HG03097 (cell line): ENCODE measurements around the gene IL5.
"Not testable (repeated sequence)": the region's sequence is repeated elsewhere in the genome, so short reads cannot be mapped to it uniquely, and the experiment has no call there.

ENCODE experiments used
- ATAC-seq: cut with Tn5 transposase; IDR thresholded peaks from one replicate; pipeline ENCODE4 v1.9.1; 2021; ENCODE audit not compliant: unreplicated experiment, low FRiP score

Gene IL5

DNA sequence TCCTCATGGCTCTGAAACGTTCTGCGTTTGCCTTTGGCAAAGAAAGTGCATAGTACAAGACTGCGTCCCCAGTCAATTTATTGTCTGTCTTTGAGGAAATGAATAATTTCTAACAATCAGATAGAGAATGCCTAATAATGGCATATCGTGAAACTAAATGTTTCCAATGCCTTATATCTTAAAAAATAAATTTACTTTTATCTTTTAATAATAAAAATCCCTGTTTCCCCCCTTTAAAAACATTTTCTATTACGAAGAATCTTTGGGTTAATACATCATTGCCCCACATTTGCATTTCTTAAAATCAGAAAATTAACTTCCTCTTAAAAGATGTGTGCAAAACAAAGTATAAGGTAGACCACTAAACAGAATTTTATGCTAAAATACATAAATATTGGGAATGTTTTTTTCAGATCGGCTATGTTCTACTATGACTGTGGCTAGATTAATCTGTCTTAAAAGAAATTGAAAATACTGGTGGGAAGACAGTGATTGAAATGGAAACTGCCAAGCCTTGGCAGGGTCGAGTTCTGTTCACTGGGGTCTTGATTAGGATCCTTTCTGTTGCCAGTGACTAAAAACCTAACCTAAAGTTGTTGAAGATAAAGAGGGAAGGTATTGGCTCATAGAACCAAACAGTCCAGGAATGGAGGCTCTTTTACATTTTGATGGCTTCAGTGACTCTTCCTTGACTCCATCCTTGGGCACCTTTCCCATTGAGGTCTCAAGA lies at the start of gene IL5:
IL5 (minus strand) TSS at position 51 of the 730 bp plus-strand sequence; CDS start at position 7, 44 bp downstream.
- ATAC-seq = no peak

DNA sequence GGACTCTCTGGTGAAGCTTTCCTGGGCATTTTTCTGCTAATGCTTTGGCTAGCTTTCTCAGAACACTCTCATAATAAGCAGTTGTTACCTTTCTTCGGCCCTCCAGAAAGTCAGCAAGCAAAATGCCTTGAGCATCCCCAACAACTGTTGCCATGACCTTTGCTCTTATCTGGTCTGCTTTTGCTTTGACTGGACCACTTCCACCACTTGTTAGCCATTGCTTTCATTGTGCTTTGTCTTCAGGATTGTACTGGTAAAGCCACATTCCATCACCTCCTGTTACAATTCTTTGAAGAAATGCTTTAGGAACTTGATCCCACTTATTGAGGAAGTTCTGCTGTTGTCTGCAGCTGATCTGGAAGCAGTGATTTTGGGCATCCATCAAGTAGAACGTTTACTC lies 49.2 kb upstream of the IL5 start:
- no peak for ATAC-seq

- no peak for ATAC-seq
Observed at GRCh38 chr5:132591145-132591544, 47.8 kb upstream of the IL5 start.

GRCh38 chr5:132589467-132589866 lies 46.1 kb upstream of the IL5 start:
- ATAC-seq = no peak

DNA sequence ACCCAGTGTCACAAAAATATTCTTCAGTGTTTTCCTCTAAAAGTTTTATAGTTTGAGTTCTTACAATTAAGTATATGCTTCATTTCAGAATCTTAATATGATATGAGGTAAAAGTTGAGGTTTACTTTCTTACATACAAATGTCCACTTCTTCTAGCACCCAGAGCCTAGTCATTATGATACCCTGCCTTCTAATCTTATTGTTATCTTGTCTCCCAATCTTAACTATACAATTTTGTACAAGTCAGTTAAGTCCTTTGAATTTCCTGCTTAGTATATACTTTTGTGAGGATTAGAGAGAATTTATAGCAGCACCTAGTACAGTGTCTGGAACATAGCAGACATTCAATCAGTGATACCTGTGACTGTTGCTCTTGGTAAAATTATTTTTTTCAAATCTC lies 42.7 kb upstream of the IL5 start:
- no peak for ATAC-seq

GRCh38 chr5:132584560-132584959 lies 41.2 kb upstream of the IL5 start:
- ATAC-seq = not testable (repeated sequence)

DNA sequence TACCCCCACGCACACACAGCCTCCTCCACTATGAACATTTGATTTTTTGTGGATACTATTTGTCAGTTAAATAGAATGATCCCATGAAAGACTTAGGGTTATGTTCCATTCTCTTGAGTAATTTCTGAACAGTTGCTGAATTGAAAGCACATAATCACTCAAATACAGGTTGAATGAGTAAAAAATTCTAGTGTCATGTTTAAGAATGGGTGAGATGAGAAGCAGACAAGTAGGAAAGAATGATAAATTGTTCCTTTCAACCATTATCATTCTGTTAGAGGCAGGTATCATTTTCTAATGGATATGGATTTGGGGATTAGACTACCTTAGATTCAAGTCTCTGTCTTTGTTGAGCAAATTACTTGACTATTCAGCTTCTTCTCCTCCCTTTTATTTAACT lies 32.8 kb upstream of the IL5 start:
- ATAC-seq = no peak

DNA sequence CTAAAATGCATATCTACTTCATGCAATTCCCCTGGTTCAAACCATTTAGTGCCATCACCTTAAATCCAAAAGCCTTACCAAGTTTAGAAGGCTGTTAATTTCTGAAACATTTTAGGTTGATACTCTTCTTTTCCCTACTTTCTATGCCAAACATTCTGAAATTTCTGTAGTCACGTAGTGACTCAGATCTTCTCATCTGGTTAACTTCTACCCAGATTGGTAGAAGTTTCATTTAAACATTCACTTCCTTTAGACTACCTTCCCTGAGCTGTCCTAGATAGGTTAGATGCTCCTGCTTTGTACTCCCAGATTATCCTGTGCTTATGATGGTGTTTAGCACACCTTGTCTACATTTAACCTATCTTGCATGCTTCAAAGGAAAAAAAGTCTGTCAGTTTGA lies 23.3 kb upstream of the IL5 start:
- no peak for ATAC-seq

DNA sequence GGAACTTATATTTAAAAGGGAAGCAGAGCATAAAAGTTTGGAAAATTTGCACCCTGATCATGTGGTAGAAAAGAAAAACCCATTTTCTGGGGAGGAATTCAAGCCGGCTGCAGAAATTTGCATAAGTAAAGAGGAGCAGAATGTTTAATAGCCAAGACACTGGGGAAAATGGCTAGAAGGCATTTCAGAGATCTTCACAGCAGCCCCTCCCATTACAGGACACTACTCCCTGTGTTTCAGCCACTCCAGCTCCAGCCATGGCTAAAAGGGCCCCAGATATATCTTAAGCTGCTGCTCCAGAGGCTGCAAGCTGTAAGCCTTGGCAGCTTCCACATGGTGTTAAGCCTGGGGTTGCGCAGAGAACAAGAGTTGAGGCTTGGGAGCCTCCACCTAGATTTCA lies 21.2 kb upstream of the IL5 start:
- ATAC-seq = not testable (repeated sequence)

- ATAC-seq = no peak
Observed at GRCh38 chr5:132561601-132562000, 18.3 kb upstream of the IL5 start.

- ATAC-seq = no peak
Observed at GRCh38 chr5:132559383-132560060, 16.2 kb upstream of the IL5 start.

DNA sequence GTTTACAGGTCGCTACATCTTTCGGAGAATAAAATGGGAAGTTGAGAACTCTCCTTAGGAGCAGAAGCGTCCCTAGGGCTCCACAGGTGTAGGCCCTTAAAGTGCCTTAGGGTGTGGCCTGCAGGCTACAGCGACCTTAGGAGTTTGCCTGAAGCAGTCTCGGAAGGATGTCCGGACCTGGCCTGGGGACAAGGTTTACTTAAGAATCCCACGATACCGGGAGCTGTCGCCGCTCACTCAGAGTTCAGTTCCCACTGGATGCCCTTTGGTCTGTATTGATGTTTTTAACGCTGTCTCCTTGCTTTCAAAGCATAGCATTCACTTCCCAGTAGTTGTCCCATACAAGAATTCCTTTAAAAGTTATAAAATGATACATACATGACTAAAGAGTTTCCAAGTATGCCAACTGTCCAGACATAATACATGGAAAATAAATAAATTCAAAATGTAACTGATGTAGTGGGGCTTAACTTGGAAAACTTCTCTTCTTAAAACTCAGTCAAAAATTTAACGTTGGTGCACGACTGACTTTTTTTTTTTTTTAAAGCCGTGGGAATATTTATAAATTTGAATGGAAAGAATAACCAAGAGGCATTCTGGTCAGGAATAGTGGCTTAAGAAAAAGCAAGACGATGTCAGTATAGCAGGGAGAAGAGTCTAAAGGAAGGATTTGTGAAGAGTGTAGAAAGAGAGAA lies 14.3 kb upstream of the IL5 start:
- ATAC-seq = peak; percentile 31

GRCh38 chr5:132556763-132557477 lies 13.6 kb upstream of the IL5 start, which contains the start of gene RAD50:
TSS of gene RAD50 (plus strand) at chr5:132556977. CDS start at chr5:132557325, 348 bp downstream.
- ATAC-seq = peak; percentile 94

DNA sequence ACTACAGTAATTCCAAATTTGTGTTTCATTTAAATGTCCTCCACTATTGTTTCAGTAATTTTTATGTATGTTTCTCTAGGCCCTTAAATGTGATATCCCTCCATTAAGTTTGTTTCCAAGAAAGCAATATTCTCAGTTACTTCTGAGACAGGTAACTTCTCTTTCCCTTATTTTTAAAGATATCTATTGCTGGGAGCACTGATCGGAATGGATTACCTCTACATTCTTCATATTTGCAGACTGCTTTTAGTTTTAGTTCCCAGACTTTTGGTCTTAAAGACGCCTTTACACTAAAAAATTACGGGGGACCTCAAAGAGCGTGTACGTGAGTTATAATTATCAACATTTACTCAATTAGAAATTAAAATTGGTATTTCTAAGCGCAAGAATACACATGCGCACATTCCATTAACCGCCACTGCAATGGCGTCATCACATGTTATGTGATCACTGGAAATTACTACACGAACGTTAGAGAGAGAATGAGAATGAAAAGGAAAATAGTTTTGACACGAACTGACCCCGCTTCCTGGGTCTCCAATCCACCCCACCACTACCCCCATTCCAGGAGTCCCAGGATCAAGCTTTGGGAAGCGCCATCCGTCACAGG lies 12.9 kb upstream of the IL5 start:
- ATAC-seq = no peak

DNA sequence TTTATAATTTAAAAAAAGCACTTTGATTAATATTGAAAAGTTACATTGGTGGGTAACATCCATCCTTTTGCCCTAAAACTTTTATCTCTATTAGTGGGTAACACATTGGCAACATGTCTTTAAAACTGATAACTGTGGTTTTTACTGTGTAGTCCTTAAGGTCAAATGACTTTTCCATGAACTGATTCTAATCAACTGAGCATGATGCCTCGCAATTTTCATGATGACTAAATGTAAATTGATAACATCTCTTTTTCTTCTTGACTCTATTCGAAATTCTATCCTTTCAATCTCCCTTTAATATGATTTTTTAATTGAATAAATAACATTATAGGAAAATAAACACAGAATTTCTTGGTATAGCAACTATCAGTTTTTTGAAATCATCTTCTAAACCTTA lies 6.3 kb upstream of the IL5 start:
- no peak for ATAC-seq

GRCh38 chr5:132548834-132549233 lies 5.5 kb upstream of the IL5 start:
- ATAC-seq = not testable (repeated sequence)

DNA sequence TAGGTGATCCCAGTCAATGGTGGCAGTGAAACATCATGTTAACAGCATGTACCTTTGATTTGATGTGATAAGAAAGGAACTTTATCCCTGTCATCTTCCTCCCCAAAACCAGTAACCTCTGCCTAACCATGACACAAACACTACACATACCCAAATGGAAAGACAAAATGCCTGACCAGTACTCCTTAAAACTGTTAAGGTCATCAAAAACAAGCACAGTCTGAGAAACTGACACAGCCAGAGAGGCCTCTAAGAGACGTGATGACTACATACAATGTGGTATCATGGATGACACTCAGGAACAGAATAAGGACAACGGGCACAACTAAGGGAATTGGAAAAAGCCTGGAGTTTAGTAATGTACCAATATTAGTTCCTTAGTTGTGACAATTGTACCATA lies 3.9 kb upstream of the IL5 start:
- ATAC-seq = no peak

- no peak for ATAC-seq
Observed at GRCh38 chr5:132546108-132546507, 2.8 kb upstream of the IL5 start.

DNA sequence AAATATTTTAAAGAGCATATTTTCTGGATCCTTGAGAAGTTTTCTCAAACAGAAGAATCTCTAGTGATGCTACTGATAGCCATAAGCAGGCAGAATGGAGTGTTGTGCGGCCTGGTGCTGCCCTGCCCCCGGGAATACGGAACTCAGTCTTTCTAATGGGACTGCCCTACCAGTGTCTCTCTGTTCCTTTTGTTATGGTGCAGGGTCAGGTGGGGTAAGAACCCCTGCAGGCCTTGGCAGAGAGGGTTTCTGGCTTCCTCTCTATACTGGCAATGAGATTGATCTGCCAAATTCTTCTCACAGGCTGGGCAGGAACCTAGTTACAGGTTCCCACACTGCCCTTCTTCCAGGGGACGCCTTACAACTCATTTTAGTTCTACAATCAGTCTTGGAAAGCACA lies 2.6 kb downstream of the IL5 start:
- no peak for ATAC-seq

- no peak for ATAC-seq
Observed at GRCh38 chr5:132540149-132540548, 3.2 kb downstream of the IL5 start.

DNA sequence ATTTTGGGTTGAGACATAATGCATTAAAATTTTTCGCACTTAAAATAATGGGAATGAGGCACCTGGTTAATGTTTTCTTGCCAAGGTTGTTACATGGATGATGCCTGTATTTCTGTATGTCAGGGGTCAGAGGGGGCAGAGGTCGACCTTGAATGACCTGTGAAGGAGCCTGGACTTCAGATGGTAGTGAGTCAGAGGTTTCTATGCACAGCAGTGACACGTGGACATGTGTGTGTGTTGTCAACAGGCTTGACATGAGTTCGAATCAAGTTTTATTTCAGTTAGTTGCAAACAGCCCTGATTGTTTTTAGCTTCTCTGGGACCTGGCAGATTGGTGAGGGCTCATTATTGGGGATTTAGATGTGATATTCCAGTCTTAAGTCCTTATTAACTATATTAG lies 3.6 kb downstream of the IL5 start:
- ATAC-seq = no peak
